GM06990 (cell line): ENCODE data around the gene ACSM3.
"Not testable (repeated sequence)": the region's sequence is repeated elsewhere in the genome, so short reads cannot be mapped to it uniquely, and the experiment has no call there.

ENCODE experiments used
- DNase-seq: peaks from one replicate; pipeline ENCODE4 v3.0.0-alpha.2; 2011; ENCODE audit not compliant: insufficient read length; ENCODE audit errors: extremely low read depth
- H3K27me3 ChIP-seq: replicated peaks from 2 replicates; pipeline ENCODE4 v1.6.0; 2011; ENCODE audit warnings: low read length; ENCODE audit not compliant: control insufficient read depth, insufficient read depth
- H3K36me3 ChIP-seq: 2 replicates; pipeline ENCODE4 v1.5.1; 2011; ENCODE audit warnings: low read length; ENCODE audit not compliant: control insufficient read depth, insufficient read depth
- H3K4me3 ChIP-seq: replicated peaks from 2 replicates; pipeline ENCODE4 v1.5.1; 2011; ENCODE audit warnings: low read depth, mild to moderate bottlenecking, control low read depth, low read length
- CTCF ChIP-seq: IDR thresholded peaks from 2 replicates; pipeline ENCODE4 v1.5.1; 2011; ENCODE audit warnings: low read length, control low read depth, mild to moderate bottlenecking, inconsistent platforms; ENCODE audit not compliant: insufficient read depth, poor library complexity, severe bottlenecking

The ACSM3 gene

DNA sequence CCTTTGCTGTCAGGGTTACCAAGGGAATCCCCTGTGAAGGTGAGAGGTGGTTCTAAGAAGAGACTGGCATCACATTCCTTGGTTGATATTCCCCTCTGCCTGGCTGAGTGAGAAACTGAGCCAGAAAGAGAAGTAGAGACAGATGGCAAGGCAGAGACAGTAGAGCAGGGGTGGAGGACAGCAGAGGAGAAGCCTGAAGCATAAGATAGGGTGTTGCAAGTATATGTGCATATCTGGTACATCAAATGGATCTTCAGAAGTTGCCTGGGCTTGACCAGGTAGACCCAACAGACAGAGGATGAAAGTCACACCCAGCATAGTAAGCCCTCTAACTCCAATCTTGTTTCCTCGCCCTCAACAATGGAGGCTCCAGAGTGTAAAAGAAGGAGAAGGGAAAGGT lies 14.3 kb upstream of the ACSM3 start:
- TF ChIP-seq CTCF = no peak
- DNase-seq = no peak
- Histone ChIP-seq H3K36me3 (no peaks in the 10 kb centered on the region), H3K4me3 (no peak overlapping the region), H3K27me3 (no peaks in the 10 kb centered on the region)

GRCh38 chr16:20750558-20750957 lies 13.3 kb upstream of the ACSM3 start:
- Histone ChIP-seq H3K4me3 (no peak overlapping the region), H3K36me3 (no peaks in the 10 kb centered on the region), H3K27me3 (no peaks in the 10 kb centered on the region)
- no peak for DNase-seq
- TF ChIP-seq CTCF = no peak

- no peaks in the 10 kb centered on the region for H3K36me3 ChIP-seq
- no peaks in the 10 kb centered on the region for H3K27me3 ChIP-seq
- no peak overlapping the region for H3K4me3 ChIP-seq
- no peak for TF ChIP-seq CTCF
- no peak for DNase-seq
Observed at GRCh38 chr16:20753727-20754126, 10.1 kb upstream of the ACSM3 start.

GRCh38 chr16:20755238-20755637 lies 8.6 kb upstream of the ACSM3 start:
- H3K27me3 ChIP-seq = no peaks in the 10 kb centered on the region
- no peak for TF ChIP-seq CTCF
- no peak for DNase-seq

GRCh38 chr16:20755799-20756198 lies 8.0 kb upstream of the ACSM3 start:
- H3K27me3 ChIP-seq, H3K36me3 ChIP-seq, H3K4me3 ChIP-seq, DNase-seq: not testable (repeated sequence)

More at GRCh38 chr16:20755238-20755637, 8.6 kb upstream of the ACSM3 start:
- Histone ChIP-seq H3K4me3 (no peak overlapping the region), H3K36me3 (no peaks in the 10 kb centered on the region)

DNA sequence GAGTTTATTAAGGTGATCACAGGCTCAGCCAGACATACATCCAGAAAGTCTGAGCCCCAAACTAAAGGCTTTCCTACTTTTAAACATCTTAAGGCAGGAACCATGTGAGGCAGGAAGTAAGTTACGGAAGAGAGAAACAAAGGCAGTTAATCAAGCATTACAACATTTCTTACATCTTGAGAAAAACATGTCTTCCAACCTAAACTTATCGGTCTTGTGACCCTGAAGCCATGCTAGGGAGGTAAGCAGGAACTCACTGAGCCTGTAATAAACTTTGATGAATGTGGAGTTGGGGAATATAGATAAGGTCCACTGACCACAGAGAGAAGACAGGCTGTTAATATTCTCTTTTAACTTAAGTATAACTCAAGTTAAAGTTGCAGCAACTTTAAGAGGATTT lies 3.5 kb upstream of the ACSM3 start:
- no peak overlapping the region for H3K4me3 ChIP-seq
- no peak for DNase-seq
- TF ChIP-seq CTCF = no peak
- no peaks in the 10 kb centered on the region for H3K36me3 ChIP-seq
- H3K27me3 ChIP-seq = no peaks in the 10 kb centered on the region
